ENCODE data around the gene YBX2.
A peak's percentile ranks its signal among the peaks of the same experiment; 100 is the strongest.

YBX2 gene

DNA sequence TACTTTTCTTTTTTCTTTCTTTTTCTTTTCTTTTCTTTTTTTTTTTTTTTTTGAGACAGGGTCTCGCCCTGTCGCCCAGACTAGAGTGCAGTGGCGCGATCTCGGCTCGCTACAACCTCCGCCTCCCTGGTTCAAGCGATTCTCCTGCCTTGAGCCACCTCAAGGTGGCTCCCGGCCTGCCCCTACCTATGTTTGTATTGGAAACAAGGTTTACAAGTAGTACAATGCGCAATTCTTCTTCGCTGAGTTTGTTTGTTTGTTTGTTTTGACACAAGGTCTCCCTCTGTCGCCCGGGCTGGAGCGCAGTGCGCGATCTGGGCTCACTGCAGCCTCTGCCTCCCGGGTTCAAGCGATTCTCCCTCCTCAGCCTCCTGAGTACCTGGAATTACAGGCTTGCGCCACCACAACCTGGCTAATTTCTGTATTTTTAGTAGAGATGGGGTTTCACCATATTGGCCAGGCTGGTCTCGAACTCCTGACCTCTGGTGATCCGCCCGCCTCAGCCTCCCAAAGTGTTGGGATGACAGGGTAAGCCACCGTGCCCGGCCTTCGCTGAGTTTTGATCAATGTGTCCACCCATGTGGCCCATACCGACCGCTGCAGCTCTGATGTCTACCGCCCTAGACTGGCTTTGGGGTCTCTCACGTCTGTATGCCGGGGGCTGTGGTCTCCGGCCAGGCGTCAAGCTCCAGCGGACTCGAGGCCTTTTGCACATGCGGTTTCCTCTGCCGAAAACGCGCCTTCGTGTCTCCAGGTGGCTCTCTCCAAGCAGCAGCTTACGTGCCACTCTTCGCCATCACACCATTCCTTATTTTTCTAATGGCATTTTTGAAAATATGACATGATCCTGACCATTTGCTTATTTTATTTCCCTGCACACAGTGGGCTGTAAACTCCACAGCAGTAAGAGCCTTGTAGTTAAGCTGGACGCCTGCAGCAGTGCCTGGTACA is 1.1 kb upstream of the YBX2 start:
- DNase-seq: peak; percentile 5

DNA sequence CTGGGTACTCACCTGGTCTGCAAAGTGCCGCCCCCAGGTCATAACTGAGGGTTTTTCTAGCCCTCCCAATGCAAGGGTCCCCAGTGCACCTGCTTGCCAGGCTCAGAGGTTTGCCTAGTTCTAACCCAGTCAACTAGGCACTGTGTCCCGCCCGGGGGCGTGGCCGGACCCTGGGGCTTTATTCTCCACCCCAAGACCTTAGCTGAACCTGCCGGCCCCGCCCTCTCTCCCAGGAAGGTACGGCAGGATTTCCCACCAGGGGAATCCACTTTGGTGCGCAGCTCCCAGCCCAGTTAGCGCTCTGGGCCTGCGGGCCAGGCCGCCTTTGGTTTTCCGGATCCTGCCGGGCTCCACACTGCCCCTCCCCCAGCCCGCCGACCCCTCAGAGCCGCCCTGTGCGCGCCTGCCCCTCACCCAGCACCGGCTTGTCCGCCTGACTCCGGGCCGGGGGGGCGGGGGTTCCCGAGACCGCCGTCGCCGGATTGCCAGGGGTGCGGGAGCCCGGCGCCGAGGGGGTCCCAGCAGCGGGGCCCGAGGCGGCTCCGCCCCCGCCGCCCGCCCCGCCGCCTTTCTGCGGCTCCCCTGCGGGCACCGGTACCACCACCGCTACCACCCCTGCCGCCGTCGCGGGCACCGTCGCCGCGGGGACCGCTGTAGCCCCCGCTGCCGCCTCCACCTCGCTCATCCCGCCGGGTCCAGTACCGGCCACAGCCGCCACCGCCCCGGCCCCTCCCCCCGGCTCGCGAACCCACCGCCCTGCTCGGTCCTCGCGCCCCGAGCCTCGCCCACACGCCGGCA is 424 bp downstream of the YBX2 start:
- DNase-seq: peak; percentile 26

DNA sequence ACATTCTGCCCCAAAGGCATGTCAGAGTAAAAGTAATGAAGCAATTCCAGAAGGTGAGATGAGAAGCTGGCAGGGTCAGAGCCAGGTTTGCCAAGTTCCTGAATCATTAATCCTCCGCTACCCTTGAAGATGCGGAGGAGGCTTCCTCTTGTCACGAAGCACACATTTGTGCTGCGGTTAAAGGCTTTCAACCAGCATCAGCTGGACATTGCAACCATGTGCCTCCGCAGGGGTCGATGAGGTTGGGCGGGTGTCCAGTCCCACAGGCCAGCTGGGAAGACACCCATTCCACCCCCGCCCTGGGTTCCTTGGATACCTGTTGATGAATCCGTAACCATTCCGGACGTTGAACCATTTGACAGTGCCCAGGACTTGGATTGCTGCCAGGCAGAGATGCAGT is 1.3 kb downstream of the YBX2 start:
- no peak for DNase-seq

DNA sequence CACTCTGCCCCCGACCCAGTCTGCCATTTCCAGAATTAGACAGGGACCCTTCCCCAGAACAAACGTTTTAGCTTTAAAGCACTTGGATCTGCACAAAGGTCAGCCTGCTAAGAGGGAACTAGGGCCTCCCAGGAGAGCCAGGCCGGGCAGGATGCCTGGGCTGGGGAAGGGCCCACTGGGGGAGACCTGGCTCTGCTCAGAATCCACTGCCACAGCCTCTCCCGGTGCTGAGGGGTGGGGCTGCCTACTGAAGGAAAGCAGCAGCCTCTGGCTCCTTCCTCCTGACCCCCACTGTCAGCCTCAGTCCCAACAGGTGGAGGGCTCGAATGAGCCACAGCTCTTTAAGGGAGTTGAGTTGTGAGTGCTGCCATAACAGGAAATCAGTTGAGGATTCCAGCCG is 1.7 kb downstream of the YBX2 start:
- no peak for DNase-seq

DNA sequence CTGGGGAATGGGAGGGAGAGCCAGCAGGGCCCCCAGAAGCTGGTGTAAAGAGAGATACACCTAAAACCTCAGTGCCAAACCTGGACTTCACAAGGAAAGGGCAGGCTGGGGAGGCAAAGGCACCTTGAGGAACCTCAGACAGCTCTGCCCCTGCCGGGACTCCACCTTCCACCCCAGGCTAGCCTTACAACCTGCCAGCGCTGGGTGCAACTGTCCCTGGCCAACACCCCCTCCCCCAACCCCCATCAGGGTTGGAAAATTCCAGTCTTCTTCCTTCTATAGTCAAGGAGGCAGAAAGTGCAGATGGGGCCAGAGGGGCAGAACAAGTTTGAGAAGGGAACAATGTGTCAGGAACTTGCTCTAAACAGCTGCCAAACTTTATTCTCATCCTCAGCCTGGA is 2.2 kb downstream of the YBX2 start:
- no peak for DNase-seq

DNA sequence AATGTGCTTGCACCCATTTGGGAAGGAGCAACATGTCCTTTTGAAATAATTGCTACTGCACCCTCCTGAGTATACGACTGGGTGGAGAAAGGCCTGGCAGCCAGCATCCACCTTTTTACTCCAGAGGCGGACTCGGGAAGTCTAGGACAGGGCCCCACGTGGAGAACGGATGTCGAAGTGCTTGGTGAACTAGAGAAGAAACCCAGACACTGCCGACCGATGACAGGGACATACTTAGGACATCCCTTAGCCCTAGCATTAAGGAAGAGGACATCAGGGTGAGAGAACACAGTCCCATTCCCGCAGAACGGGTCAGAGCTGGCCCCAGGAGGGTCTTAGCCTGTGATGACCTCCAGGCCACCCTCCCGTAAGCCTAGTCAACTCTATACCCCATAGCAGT is 3.8 kb downstream of the YBX2 start:
- no peak for DNase-seq

DNA sequence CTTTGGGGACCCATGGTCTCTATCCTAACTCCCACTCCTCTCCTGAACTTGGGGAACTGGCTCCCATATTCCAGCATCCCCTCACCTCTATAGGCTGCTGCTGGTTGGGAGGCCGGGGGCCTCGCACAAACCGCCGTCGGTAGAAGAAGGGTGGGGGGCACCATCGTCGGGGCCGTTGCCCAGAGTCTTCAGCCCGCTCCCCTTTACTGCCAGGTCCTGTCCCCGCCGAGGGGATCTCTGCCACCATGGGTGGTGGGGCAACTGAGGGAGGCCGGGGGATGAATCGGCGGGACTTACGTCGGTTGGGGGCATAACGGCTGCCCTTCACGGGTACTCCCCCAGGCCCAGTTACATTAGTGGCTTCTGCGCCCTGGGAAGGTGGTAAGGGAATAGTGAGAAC is 4.3 kb downstream of the YBX2 start:
- DNase-seq: no peak

DNA sequence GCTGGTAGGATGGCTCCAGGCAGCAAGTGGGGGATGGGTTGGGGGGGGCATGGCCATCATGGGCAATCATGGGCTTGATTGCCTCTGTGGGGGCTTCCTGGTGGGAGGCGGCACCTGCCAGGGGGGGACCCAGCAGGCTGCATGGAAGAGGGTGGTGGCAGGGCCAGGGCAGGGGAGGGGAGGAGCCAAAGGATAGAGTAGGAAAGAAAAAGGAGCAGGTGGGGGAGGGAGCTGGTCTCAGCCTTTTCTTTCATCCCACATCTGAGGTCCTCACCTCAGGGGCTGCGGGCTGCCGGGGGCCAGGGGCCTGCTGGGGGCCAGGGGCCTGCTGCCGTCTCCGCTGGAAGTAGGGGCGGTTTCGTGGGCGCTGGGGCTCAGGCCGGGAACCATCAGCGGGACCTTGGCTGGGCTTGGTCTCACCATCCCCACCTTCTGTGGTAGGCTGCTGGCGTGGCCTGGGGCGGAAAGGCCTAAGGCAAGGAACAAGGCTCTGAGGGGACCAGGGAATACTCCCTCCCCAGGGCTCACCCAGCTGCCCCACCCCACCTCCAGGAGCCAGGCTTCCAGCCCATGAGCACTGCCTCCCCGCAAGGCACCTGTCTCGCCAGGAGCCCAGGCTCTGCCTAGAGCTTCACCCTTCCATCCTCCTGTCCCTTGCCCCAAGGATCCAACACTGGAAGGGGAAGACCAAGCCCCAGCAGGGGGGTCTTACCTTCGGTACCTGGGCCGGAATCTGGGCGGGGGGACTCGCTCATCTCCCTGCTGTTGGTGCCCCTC is 5.0 kb downstream of the YBX2 start:
- DNase-seq: no peak

DNA sequence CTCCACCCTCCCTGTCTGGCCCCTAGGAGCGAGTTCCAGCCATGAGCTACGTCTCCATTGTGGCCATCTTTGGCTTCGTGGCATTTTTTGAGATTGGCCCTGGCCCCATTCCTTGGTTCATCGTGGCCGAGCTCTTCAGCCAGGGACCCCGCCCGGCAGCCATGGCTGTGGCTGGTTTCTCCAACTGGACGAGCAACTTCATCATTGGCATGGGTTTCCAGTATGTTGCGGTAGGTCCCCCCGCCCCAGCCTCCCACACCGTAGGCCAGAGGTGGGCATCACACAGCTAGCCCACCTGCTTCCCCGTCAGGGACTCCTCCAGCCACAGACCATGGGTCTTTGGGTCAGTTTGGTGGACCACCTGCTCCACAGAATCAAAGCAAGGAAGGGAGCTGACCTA is 8.8 kb downstream of the YBX2 start:
- no peak for DNase-seq

DNA sequence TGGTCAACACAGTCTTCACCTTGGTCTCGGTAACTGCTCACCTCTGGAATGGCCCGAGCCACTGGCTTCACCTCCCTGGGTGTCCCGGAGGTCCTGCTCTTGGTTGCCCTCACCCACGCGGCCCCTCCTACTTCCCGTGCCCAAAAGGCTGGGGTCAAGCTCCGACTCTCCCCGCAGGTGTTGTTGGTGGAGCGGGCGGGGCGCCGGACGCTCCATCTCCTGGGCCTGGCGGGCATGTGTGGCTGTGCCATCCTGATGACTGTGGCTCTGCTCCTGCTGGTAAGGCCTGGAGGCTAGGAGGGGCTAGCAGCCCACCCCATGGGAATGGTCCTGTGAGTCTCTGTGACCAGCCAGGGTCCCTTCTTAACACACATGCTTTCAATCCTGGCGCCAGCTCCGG is 9.5 kb downstream of the YBX2 start:
- no peak for DNase-seq

DNA sequence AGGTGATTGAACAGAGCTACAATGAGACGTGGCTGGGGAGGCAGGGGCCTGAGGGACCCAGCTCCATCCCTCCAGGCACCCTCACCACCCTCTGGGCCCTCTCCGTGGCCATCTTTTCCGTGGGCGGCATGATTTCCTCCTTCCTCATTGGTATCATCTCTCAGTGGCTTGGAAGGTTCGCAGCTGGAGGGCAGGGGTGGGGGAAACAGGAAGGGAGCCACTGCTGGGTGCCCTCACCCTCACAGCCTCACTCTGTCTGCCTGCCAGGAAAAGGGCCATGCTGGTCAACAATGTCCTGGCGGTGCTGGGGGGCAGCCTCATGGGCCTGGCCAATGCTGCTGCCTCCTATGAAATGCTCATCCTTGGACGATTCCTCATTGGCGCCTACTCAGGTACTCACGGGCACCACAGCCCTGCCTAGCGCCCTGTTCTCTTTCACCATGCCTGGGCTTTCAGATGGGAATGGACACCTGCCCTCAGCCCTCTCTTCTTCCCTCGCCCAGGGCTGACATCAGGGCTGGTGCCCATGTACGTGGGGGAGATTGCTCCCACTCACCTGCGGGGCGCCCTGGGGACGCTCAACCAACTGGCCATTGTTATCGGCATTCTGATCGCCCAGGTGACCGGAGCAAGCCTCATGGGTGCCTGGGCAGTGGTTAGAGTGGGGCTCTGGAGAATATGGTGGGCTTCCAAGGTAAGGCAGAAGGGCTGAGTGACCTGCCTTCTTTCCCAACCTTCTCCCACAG is 10.8 kb downstream of the YBX2 start:
- no peak for DNase-seq

DNA sequence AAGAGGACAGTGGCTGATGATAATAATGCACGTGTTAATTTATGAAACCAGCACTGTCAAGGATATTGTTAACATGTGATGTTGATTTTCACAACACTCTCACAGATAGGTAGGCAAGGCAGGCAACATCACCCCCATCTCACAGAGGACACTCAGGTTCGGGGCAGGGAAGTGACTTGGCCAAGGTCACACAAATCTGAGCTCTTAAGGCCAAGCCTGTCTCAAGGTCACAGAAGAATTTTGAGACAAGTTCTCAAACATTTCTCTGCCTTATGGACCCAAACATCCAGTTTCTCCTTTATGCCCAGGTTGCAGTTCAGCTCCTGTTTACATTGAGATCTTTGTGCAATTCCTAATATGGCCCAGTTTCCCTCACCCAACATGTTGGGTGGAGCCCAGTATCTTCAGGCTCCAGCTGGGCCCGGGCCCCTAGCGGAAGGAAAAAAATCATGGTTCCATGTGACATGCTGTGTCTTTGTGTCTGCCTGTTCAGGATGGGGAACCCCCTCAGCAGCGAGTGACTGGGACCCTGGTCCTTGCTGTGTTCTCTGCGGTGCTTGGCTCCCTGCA is 11.6 kb downstream of the YBX2 start:
- DNase-seq: no peak

DNA sequence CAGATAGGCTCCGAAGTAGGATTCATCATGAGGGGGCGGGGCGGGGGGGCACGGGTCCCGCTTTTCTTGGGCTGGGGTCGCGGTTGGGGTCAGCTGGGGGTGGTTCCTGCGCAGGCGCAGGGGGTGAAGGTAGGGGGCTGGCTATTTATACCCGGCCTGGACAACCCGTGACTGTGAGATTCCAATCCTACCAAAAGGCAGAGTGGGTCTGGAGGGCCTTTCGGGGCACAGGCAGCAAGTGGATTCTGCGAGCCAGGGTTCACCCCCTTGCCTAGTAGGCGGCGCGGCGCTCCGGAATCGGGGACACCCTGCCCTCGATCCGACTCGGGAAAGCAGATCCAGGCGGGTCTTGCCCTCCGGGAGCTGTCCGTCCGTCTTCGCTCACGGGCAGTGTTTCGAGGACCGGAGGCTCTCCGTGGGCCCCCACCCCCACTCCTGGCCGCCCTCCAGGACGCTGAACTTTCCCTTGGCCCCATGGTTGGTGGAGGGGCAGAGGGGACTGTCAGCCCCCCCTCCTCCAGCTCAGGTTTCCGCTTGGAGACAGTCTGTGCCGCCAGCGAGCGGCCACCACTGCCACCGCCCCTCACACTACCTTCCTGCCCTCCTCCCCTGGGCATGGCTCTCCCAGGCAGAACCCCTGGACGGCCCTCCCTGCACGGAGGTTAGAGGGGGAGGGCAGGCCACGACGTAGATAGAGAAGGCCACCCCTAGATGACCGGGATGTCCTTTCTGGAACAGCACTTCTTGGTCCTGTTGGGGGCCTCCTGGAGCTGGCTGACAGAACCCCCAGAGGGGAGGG is 12.3 kb downstream of the YBX2 start:
- no peak for DNase-seq

DNA sequence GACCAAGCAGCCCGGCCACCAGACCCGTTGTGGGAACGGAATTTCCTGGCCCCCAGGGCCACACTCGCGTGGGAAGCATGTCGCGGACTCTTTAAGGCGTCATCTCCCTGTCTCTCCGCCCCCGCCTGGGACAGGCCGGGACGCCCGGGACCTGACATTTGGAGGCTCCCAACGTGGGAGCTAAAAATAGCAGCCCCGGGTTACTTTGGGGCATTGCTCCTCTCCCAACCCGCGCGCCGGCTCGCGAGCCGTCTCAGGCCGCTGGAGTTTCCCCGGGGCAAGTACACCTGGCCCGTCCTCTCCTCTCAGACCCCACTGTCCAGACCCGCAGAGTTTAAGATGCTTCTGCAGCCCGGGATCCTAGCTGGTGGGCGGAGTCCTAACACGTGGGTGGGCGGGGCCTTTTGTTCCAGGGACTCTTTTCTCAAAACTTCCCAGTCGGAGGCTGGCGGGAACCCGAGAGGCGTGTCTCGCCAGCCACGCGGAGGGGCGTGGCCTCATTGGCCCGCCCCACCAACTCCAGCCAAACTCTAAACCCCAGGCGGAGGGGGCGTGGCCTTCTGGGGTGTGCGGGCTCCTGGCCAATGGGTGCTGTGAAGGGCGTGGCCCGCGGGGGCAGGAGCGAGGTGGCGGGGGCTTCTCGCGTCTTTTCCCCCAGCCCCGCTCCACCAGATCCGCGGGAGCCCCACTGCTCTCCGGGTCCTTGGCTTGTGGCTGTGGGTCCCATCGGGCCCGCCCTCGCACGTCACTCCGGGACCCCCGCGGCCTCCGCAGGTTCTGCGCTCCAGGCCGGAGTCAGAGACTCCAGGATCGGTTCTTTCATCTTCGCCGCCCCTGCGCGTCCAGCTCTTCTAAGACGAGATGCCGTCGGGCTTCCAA is 13.1 kb downstream of the YBX2 start, which contains the start of gene SLC2A4:
Gene SLC2A4 (plus strand): TSS at position 645 of the 879 bp plus-strand sequence. CDS start 217 bp downstream, at position 862.
- DNase-seq: peak; percentile 89

DNA sequence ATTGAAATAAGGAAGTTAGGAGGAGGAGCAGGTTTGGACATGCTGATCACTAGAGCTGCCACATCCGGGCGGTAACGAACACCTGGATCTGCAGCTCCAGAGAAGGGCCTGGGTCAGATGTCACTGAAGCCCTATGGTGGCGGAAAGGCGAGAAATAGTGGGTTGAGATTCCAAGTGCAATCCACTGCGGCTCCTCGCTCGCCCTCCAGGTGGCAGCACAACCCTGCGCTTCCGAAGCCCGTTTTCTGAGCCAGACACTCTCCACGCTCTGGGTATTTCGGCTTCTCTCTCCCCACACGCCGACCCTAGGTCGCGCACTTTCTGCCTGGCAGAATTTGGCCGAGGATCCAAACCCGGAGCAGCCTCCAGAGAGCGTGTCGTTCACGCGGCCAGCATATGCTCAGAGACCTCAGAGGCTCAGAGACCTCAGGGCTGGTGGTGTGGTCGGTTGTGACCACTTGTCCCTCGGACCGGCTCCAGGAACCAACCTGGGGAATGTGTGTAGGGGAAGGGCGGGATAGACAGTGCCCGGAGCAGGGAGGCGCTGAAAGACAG is 13.8 kb downstream of the YBX2 start:
- DNase-seq: peak; percentile 90

DNA sequence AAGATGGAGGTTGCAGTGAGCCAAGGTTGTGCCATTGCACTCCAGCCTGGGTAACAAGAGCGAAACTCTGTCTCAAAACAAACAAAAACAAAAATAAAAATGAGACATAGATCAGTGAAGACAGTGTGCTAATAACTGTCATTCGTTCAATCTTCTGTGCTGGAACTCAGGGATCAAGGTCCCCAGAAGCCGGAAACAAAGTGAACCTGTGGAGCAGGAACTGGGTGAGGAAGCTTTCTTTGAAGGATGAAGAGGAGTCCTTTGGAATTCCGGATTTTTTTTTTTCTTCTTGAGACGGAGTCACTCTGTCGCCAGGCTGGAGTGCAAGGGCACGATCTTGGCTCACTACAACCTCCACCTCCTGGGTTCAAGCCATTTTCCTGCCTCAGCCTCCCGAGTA is 15.0 kb downstream of the YBX2 start:
- no peak for DNase-seq

DNA sequence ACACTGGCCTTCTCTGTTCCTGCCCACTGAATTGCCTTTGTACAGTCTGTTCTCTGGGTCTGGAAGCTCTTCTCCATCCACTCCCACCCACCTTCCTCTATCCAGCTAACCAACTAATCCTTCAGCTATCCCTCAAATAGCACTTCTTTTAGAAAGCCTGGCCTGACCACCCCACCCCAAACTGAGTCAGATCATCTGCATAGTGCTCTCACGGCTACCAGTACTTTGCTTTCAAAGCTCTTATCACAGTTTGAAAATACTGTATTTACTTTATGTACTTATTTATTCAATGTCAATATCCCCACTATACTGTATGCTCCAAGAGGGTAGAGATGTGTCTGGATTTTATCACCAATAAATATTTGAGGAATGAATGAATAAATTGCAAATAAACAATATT is 27.7 kb downstream of the YBX2 start:
- DNase-seq: no peak

DNA sequence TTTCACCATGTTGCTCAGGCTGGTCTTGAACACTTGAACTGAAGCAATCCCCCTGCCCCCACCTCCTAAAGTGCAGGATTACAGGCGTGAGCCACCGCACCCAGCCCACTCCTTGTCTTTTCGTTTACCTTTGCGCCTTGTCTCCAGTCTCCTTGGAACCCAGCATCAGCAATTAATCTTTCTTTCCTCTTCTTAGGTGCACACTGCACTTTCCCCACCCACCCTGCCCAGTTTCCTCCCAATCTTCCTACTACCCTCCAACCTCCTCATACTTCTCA is 30.7 kb downstream of the YBX2 start:
- DNase-seq: no peak

DNA sequence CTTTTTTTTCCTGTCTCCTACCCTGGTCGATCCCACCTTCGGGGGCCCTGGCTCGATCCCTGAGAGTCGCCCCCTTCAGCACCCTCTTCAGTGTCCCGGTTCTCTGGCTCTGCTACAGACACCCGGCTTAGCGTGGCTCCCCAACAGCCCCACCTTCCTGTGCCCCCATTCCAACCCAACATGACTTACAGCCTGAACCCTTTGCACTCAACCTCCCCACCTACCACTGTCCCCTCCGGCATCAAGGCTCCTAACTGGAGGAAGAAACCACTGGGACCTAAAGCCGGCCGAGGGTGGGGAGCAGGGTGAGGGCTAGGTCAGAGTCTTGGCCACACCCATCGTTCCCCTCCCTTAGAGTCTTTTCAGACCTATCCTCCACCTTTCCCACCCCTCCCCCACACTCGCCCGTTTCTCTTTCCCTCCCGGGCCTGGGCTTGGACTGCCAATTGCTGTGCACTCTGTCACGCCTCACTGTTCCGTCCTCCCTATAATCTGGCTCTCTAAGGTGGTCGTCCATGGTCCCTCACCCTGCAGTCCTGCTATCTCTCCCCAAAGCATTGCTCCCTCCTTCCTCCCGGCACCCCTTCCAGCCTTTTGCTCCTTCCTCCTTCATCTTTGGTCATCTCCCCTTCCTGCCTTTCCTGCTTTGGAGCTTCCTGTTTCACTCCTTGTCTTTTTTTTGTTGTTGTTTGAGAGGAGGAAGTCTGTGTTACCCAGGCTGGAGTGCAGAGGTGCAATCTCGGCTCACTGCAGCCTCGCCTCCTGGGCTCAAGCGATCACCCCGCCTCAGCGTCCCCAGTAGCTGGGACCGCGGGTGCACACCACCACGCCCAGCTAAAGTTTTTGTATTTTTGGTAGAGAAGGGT is 31.3 kb downstream of the YBX2 start:
- no peak for DNase-seq

Measured in CD4-positive, alpha-beta T cell treated with Interleukin-17A for 1 hour (primary cell).